Skeletal muscle cell (primary cell): ENCODE results near the gene PEMT.

ENCODE experiments used
- DNase-seq: peaks from one replicate; pipeline ENCODE4 v3.0.0-alpha.2; 2010; ENCODE audit warnings: low read depth
- H3K4me3 ChIP-seq: 2 replicates; pipeline ENCODE4 v1.5.1; 2011; ENCODE audit warnings: low read depth, mild to moderate bottlenecking, control low read depth, low read length, moderate library complexity

The PEMT gene

GRCh38 chr17:17559164-17559563 is 32.3 kb downstream of the PEMT start:
- H3K4me3 ChIP-seq, result no peak overlapping the region
- no peak for DNase-seq

- DNase-seq, result no peak
- no peak overlapping the region for H3K4me3 ChIP-seq
These were observed 33.1 kb downstream of the PEMT start for GRCh38 chr17:17558431-17558830.

DNA sequence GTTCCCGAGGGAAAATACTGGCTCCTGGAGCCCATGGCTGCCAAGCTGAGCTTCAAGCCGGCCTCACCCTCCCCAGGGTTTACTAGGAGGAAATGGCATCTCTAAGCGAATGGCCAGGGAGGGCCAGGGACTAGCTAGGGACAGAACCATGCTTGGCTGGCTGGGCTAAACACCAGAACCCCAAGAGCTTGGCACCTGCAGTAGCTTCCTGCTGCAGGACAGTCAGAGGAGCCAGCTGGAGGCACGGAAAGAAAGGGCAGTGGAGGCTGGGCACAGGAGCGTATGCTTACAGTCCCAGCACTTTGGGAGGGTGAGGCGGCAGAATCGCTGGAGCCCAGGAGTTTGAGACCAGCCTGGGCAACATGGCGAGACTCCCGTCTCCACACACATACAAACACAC is 33.7 kb downstream of the PEMT start:
- no peak overlapping the region for H3K4me3 ChIP-seq
- no peak for DNase-seq

DNA sequence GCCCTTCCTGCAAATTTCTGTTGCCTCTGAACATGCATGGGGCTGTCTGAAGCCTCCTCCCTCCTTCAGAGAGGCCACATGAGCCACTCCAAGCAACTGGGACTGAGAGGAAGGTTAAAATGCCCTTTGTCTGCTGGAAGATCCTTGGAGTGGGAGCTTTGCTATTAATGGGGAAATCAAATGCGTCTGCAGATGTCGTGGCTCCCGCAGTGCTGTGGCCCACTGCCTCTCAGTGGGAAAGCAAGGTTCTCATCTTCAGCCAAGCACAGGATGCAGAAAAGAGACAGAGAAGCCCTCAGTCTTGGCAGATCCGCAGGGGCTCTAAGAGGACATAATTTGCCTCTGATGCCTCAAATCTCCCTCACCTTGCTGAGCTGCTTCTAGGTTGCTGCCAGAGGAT is 34.8 kb downstream of the PEMT start:
- no peak for DNase-seq
- H3K4me3 ChIP-seq, result no peak overlapping the region

DNA sequence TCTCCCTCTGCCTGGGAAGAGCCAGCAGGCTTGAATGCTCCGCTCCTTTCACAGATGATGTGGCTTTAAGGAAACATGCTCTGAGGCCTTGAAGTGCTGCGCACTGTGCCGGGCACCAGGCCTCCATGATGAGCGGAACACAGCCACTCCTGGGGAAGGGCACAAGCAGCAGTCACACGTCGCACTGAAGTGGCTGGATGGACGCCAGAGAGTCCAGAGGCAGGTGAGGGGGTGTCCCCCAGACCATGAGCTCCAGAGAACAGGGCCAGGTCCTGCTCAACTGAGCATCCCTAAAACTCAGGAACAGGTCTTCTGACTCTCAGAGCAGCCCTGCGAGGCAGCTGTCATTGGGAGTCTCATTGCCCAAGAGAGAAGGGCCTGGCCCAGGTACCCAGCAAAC is 35.6 kb downstream of the PEMT start:
- DNase-seq, result no peak
- H3K4me3 ChIP-seq, result no peak overlapping the region

GRCh38 chr17:17555151-17555550 is 36.4 kb downstream of the PEMT start:
- no peak for DNase-seq

GRCh38 chr17:17554266-17554665 is 37.2 kb downstream of the PEMT start:
- no peak for DNase-seq
- no peak overlapping the region for H3K4me3 ChIP-seq

More at GRCh38 chr17:17555151-17555550, 36.4 kb downstream of the PEMT start:
- no peak overlapping the region for H3K4me3 ChIP-seq

DNA sequence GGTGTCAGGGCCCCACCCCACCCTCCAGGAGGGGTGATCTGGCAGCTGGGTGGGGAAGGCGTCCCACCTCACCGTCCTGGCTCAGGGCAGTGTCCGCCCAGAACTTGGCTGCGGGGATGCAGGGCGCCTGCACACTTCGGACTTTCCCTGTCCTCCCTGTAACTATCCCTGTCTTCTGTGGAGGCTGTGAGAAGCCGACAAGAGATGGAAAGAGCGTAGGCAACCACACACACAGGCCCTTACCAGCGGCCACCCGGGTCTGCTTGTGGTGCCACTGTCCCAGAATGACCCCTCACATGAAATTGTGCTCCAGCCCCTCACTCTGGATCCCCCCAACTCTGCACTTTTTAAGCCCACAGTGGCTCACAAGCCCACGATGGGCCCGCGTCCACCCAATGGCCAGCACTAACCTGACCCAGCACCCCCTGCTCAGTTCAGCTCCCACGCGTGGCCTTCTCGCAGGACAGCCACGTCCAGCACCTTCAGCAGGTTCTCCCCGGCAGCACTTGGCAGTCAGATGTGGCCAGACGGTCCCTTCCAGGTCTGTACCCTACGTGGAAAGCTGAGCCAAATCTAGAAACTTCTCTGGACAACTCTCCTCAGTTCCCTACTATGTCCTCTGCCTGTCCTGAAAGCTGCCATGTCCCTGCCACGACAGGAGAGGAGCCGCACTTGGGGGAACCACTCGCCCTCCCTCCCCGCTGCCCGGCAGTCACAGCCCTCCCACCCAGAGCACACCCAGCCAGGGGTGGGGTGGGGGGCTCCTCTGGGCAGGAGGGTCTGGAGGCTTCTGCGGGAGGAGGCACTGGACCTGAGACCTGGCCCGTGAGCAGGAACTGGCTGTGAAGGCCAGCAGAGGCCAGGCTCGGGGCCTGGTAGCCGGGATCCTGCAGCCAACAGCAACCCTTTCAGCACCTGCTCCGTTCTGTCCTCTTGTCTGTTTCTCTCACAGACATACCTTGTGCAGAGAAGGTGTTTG is 38.0 kb downstream of the PEMT start:
- H3K4me3 ChIP-seq, result no peak overlapping the region
- no peak for DNase-seq

DNA sequence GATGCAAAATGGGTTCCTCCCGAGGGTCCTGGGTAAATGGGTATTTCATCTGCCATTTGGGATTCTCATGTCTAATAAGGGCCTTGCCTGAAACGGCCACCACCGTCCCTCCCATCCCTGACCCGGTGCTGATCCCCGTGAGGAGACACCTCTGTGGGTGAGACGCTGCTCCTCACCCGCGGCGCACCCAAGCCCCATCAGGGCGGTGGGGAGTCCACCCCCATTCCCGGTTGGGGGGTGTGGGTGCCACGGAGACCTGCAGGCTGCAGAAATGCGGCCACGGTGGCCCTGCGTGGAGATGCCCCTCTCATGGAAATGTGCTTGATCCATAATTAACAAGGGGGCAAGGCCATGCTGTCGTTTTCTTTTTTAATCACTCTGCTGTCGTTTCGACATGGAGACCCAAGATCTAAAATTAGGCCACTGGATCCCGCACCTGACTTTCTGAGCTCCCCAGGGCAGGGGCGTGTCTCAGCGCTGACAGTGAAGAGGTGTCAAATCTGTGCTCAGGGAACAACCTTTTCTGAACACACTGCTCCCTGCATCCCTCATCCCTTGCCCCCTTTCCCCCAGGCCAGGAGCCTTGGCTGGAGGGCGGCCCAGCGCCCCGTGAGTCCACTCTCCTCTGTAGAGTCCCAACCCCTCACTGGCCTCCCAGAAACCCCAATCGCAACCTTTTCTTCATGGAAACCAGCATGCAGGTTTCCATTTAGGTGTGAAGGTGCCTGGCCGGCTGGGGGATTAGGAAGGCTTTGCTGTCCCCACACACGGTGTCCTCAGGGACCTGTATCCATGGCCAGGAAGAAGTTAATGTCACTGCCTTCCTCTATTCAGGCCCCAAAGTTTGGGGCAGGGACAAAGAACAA is 38.9 kb downstream of the PEMT start:
- no peak overlapping the region for H3K4me3 ChIP-seq
- DNase-seq, result no peak

GRCh38 chr17:17551361-17551760 is 40.1 kb downstream of the PEMT start:
- no peak for DNase-seq
- H3K4me3 ChIP-seq, result no peak overlapping the region

DNA sequence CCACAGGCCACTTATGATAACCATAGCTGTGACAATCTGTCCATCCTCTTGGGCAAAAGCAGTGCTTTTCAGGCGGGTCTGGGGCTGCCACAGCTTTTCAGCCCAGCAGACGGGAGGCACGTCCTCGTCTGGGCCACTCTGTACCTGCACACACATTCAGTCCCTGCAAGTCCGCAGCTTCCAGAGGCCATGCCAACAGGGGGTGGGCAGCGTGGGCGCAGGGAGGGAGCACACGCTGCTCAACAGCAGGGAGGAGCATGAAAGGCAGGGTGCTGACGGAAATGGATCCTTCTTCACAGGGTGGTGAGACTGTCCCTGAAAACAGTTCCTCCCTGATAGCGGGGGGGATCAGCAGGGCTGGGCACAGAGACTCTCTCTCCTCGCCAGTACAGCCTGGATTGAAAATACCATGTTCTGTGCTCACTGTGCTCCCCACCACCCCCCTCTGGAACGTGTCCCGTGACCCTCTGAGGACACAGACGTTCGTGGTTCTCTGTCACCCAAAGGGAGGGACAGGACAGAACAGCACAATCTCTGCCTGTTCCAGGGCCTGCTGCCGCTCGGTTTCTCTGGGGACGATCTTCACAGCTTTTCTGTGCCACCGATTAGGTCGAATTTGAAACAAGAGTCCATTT is 41.7 kb downstream of the PEMT start:
- no peak overlapping the region for H3K4me3 ChIP-seq

DNA sequence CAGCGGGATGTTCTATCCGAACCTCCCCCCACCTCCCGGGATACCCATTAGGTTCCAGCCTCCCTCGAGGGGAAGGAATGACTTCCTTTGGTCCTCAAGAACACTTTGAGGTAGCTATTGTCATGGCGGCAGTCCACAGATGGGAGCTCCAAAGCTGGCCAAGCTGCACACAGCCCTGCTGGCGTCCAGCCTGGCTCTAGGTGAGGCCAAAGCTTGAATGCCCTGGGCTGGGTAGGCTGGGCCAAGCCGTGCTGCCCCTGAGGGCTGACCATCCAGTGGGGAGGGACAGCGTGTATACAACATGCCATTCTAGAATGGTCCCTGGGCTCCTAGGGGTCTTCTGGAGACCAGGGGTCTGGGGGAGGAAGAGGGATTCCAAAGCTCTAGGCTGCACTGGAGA is 43.5 kb downstream of the PEMT start:
- no peak overlapping the region for H3K4me3 ChIP-seq
- DNase-seq, result no peak

More for the DNA sequence above, 41.7 kb downstream of the PEMT start:
- no peak for DNase-seq

DNA sequence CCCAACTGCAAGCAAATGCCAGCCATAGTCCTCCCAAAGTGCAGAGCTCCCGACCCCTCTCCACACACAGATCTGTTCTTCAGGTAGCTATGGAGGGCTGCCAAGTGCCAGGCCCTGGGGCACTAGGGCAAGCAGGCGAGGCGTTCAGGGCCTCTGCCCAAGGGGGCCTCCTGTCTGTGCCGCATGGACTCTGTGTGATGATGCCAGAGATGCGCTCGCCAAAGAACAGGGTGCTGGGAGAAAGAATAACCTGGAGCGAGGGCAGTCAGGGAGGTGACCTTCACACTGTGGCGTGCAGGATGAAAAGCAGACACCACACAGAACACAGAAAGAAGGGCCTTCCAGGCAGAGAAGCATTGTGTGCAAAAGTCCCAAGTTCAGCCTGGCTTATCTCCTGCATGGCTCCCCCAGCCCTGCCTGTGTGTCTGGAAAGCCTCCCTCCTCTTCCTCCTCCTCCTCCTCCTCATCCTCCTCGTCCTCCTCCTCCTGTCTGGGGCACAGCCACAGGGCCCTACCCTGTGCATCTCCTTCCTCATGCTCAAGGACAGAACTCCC is 44.2 kb downstream of the PEMT start:
- no peak for DNase-seq

GRCh38 chr17:17546399-17547185 is 44.9 kb downstream of the PEMT start:
- no peak overlapping the region for H3K4me3 ChIP-seq

More for the DNA sequence above, 44.2 kb downstream of the PEMT start:
- no peak overlapping the region for H3K4me3 ChIP-seq

GRCh38 chr17:17545984-17546383 is 45.5 kb downstream of the PEMT start:
- no peak for DNase-seq
- H3K4me3 ChIP-seq, result no peak overlapping the region

More at GRCh38 chr17:17546399-17547185, 44.9 kb downstream of the PEMT start:
- no peak for DNase-seq

DNA sequence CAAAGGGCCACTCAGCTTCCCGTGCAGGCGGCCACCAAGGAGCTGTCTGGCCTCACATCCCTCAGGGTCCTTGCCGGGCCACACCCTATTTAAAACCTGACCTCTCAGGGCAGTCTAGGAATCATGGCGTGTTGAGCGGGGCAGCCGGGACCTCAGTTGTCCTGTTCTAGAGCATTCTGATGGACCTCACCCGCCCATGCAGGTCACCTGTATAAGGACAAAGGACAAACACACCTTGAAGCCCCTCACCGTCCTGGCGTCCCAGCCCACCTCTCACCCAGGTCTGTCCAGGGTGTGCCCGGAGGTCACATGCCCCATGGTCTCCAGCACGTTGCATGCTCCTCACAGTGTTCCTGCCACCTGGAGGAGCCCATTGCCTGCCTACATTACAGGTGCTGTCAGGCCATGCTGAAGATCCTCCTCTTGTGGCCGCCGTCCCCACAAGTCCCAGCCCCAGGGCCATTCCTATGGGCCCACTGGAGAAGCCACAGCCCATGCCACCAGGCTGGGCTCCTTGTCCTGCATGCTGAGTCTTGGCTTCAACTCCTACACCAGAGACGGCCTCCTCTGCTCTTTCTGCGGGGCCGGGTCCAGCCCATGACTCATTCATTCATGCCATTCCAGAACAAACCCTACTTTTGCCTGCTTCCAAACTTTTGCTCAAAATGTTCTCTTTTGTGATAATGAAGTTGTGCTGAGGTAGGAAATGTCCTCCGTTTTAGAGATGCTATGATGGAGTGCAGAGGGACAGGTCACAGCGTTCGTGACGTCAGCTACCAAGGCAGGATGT is 46.3 kb downstream of the PEMT start:
- DNase-seq, result no peak
- H3K4me3 ChIP-seq, result no peak overlapping the region

DNA sequence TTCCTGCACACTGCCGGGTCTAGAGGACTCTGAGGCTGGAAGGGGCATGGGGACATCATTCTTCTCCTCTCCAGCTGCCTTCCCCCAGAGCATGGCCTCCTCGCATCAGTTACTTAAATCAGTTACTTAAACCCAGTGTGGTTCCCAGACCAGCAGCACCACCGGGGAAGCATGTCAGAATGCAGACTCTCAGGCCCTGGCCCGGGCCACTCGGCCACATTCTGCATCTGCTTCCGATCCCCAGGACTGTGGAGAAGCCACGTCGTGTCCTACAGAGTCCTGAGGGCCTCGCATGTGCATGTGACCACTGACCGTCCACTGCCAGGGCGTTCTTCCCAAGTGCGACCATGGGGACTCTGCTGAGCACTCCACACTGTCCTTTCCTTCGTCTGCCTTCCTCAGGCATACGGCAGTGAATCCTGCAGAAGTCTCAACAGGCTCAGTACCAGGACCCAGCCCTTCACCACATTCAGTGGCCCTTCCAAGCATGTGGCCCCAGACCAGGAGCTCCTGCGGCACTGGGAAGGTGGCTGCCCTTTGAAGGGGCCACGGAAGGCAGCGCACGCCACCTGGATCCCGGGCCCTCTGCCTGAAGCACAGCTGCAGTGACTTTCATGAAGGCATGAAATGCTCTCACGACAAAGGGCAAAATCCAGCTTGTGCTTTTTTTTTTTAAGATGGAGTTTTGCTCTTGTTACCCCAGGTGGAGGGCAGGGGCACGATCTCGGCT is 48.4 kb downstream of the PEMT start:
- H3K4me3 ChIP-seq, result no peak overlapping the region
- no peak for DNase-seq
